ENCODE results near the gene GRID1.

GRID1 gene

GRCh38 chr10:86221442-86222335 is 144.9 kb downstream of the GRID1 start:
- Histone ChIP-seq H3K36me3 (no peaks in the 10 kb centered on the region), H3K27me3 (no peaks in the 10 kb centered on the region), H3K4me1 (ENCODE audit: control insufficient read depth in 1 of 2, insufficient read depth in 1 of 2, low read depth in 1 of 2, low read length in 1 of 2) (no peaks in the 10 kb centered on the region), H3K4me3 (ENCODE audit: low read depth in 1 of 2, low read length in 1 of 2) (no peak overlapping the region), H3K9me3 (no peaks in the 10 kb centered on the region), H3K27ac (no peak overlapping the region)
- TF ChIP-seq CTCF (IDR thresholded peaks at IDR 0.05) = no peak

GRCh38 chr10:86220626-86221025 is 146.0 kb downstream of the GRID1 start:
- no peaks in the 10 kb centered on the region for H3K27me3 ChIP-seq
- H3K4me1 ChIP-seq (ENCODE audit: control insufficient read depth in 1 of 2, insufficient read depth in 1 of 2, low read depth in 1 of 2, low read length in 1 of 2) = no peaks in the 10 kb centered on the region
- H3K27ac ChIP-seq = no peak overlapping the region
- H3K9me3 ChIP-seq = no peaks in the 10 kb centered on the region
- H3K36me3 ChIP-seq = no peaks in the 10 kb centered on the region
- no peak for TF ChIP-seq CTCF (IDR thresholded peaks at IDR 0.05)
- no peak overlapping the region for H3K4me3 ChIP-seq (ENCODE audit: low read depth in 1 of 2, low read length in 1 of 2)

- Histone ChIP-seq H3K9me3 (no peaks in the 10 kb centered on the region), H3K36me3 (no peaks in the 10 kb centered on the region), H3K4me1 (ENCODE audit: control insufficient read depth in 1 of 2, insufficient read depth in 1 of 2, low read depth in 1 of 2, low read length in 1 of 2) (no peaks in the 10 kb centered on the region), H3K4me3 (ENCODE audit: low read depth in 1 of 2, low read length in 1 of 2) (no peak overlapping the region), H3K27me3 (no peaks in the 10 kb centered on the region), H3K27ac (no peak overlapping the region)
- TF ChIP-seq CTCF (IDR thresholded peaks at IDR 0.05) = no peak
These were observed 147.3 kb downstream of the GRID1 start for GRCh38 chr10:86219271-86219670.

- TF ChIP-seq CTCF (IDR thresholded peaks at IDR 0.05) = no peak
- no peak overlapping the region for H3K27ac ChIP-seq
These were observed 147.8 kb downstream of the GRID1 start for GRCh38 chr10:86218842-86219241.

GRCh38 chr10:86218160-86218559 is 148.4 kb downstream of the GRID1 start:
- Histone ChIP-seq H3K4me1 (ENCODE audit: control insufficient read depth in 1 of 2, insufficient read depth in 1 of 2, low read depth in 1 of 2, low read length in 1 of 2) (no peaks in the 10 kb centered on the region), H3K27me3 (no peaks in the 10 kb centered on the region), H3K27ac (no peak overlapping the region), H3K36me3 (no peaks in the 10 kb centered on the region), H3K9me3 (no peaks in the 10 kb centered on the region), H3K4me3 (ENCODE audit: low read depth in 1 of 2, low read length in 1 of 2) (no peak overlapping the region)
- no peak for TF ChIP-seq CTCF (IDR thresholded peaks at IDR 0.05)

More at GRCh38 chr10:86218842-86219241, 147.8 kb downstream of the GRID1 start:
- no peaks in the 10 kb centered on the region for H3K9me3 ChIP-seq
- no peak overlapping the region for H3K4me3 ChIP-seq (ENCODE audit: low read depth in 1 of 2, low read length in 1 of 2)
- H3K4me1 ChIP-seq (ENCODE audit: control insufficient read depth in 1 of 2, insufficient read depth in 1 of 2, low read depth in 1 of 2, low read length in 1 of 2) = no peaks in the 10 kb centered on the region
- H3K36me3 ChIP-seq = no peaks in the 10 kb centered on the region
- H3K27me3 ChIP-seq = no peaks in the 10 kb centered on the region
